Spleen (tissue), 7 donors: ENCODE measurements around the gene OR2T12.

Experiments
- CTCF ChIP-seq, 11 experiments: fragments of 200-600 bp in 7 of 11; fragments of 450-650 bp in 4 of 11; sonication (generic) in 4 of 11; IDR thresholded peaks in 8 of 11; conservative IDR thresholded peaks in 3 of 11; 1 replicate in 7 of 11; 2 replicates in 4 of 11; pipeline versions ENCODE4 v1.4.0 to v1.8.0; 2016 to 2021; ENCODE audit warnings: antibody characterized with exemption in 11 of 11, inconsistent platforms in 4 of 11, mild to moderate bottlenecking in 1 of 11
- POLR2A ChIP-seq, 3 donors: fragments of 450-650 bp; IDR thresholded peaks; one replicate each; pipeline ENCODE4 v1.5.1; 2017; ENCODE audit warnings: antibody characterized with exemption in 3 of 3, mild to moderate bottlenecking in 1 of 3
- donor health status: DM: no; HTN: no; CAD: no; lungs with moderate emphysema.
- donor health status: DM: no; HTN: no; CAD: no.
- donor health status: DM: no; HTN: no; CAD: no.

DNA sequence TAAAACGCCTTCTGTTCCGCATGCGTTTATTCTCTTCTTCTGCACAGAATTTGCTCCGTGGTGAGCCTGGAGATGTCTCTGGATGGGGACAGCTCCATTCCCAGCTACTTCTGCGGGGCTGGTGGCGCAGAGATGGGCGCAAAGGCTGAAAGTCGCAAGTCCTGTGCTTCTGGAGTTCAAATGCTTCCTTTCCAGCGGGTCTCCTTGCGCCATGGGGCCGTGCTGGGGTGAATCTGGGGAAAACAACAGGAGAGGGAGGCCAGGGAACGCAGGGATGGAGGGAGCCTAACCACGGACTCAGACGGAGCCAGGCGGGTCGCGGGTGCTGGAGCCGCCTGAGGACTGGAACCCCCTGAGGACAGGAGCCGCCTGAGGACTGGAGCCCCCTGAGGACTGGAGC, 2.9 kb upstream of the OR2T12 start:
- no peak for TF ChIP-seq CTCF (IDR thresholded peaks at IDR 0.05 in 8 of 11, conservative IDR thresholded peaks at IDR 0.05 in 3 of 11)
- TF ChIP-seq POLR2A (IDR thresholded peaks at IDR 0.05): no peak
